ENCODE data around the gene IL1A.

- no peak for TF ChIP-seq CTCF (IDR thresholded peaks at IDR 0.05; ENCODE audit: low read length)
- TF ChIP-seq EZH2 (IDR thresholded peaks at IDR 0.05; ENCODE audit: borderline replicate concordance, low read length) = no peak
Observed at GRCh38 chr2:112760149-112760548, 24.1 kb downstream of the IL1A start.

All from OCI-LY1 (cell line).